Activated CD8-positive, alpha-beta memory T cell treated with anti-CD3 and anti-CD28 coated beads, Interleukin-2, amount 10 ng/mL, durations not matched to agents 7 days and 5 days (primary cell): ENCODE results near the gene TBXAS1. TPM values are rescaled to one million over a fixed set of nuclear protein-coding genes. Genes with fewer than 3 reads are reported as not detected.
A peak's percentile ranks its signal among the peaks of the same experiment; 100 is the strongest.

Experiments used
- ATAC-seq: fragments of 150-1000 bp; cut with Tn5 transposase; one replicate; pipeline ENCODE4 v1.10.0; 2021; ENCODE audit warnings: moderate library complexity
- CTCF ChIA-PET: fragments of 350-600 bp; sonication (Branson Sonifier 250); formaldehyde crosslinking; loops from one replicate; lab custom pipeline; 2021; ENCODE audit warnings: antibody characterized with exemption; lab: Charles Lee
- DNase-seq: peaks from one replicate; pipeline ENCODE4 v3.0.0-alpha.2; 2020
- H3K27ac Mint-ChIP-seq: one replicate; pipeline ENCODE4 v1.8.0; 2021; ENCODE audit warnings: mild to moderate bottlenecking, mixed read lengths
- H3K27me3 Mint-ChIP-seq: one replicate; pipeline ENCODE4 v1.8.0; 2021; ENCODE audit warnings: mixed read lengths
- H3K36me3 Mint-ChIP-seq: one replicate; pipeline ENCODE4 v1.8.0; 2021; ENCODE audit warnings: mild to moderate bottlenecking, mixed read lengths
- H3K4me1 Mint-ChIP-seq: one replicate; pipeline ENCODE4 v1.8.0; 2021; ENCODE audit warnings: mixed read lengths
- H3K4me3 Mint-ChIP-seq: one replicate; pipeline ENCODE4 v1.8.0; 2021; ENCODE audit warnings: mild to moderate bottlenecking, moderate library complexity, mixed read lengths
- H3K9me3 Mint-ChIP-seq: one replicate; pipeline ENCODE4 v1.8.0; 2022; ENCODE audit warnings: low read depth, mixed read lengths
- total RNA-seq, 2 experiments: library from RNA; stranded (reverse); gene quantifications; one replicate each; pipeline ENCODE4 v1.2.3, GENCODE V29; 2021

Gene TBXAS1
- total RNA-seq: 1 to 10 TPM; 1.7 to 3.9 TPM

DNA sequence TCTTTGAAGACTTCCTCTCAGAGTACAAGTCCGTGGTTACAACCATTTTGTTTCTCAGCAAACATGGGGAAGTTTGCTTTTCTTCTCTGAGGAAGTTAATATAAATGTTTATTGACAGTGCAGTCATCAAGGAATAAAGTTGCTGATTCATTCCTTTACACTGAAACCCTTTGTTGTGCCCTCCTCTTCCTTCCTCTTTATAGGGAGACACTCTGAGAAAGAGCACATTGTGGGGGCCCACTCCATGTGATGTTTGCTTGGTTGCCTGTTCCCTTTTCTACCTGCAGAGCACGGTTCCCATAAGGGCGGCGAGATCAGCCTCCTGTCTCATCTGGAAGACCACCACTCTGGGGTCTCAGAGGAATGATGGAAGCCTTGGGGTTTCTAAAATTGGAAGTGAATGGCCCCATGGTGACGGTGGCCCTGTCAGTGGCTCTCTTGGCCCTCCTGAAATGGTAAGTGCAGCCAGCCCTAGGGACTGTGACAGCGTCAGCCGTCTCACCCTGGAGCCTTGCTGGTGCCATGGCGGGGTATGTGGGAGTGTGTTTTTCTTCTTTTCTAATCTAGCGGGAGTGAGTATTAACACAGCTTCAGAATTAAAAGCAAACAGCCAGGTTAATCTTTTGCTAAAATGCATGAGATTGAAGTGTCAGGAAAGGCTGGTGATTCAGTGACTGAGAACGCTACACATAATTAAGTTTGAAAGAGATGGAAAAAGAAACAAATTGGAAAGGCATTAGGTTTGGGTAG lies at the start of gene TBXAS1:
Gene TBXAS1, plus strand, starts transcription at position 240 of the 750 bp plus-strand sequence. Its CDS starts 127 bp downstream, at position 367.
- Mint-ChIP-seq H3K9me3 (peaks cover 4% of the 10 kb centered on the region), H3K36me3 (peaks cover 9% of the 10 kb centered on the region), H3K27ac (peak within 1 kb of the TSS; percentile 66), H3K4me1 (peaks cover 21% of the 10 kb centered on the region), H3K4me3 (peak within 1 kb of the TSS; percentile 40), H3K27me3 (peaks cover 24% of the 10 kb centered on the region)
- DNase-seq (no peak), ATAC-seq (peak; percentile 42)
- CTCF ChIA-PET: no interaction called here

DNA sequence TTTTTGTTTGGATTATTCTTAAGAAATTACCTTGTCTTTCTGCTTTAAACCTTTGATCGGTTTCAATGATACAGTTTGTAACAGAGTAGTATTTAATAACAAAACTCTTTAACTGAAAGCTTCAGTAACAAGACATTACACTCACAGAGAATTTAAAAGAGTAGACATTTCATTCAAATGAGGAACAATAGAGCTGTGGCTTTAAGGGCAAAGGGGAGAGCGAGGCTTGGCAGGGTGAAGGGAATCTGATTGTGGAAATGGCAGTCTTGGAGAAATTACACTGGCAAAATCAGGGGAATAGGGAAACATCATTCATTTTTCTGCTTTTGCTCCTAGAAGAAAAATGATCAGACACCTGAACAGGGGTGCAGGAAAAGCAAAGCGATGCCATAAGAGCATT lies 46.1 kb upstream of the TBXAS1 start:
- H3K27me3 Mint-ChIP-seq: peaks cover 31% of the 10 kb centered on the region
- H3K9me3 Mint-ChIP-seq: no peaks in the 10 kb centered on the region
- no peak overlapping the region for H3K4me3 Mint-ChIP-seq
- CTCF ChIA-PET: interaction anchor here (1.0 kb wide), 1 partner anchor 219 kb away, joined by 3 read pairs; no protein-coding TSS in a partner anchor
- no peak overlapping the region for H3K27ac Mint-ChIP-seq
- H3K36me3 Mint-ChIP-seq: peaks cover 2% of the 10 kb centered on the region
- ATAC-seq: no peak
- DNase-seq: no peak
- peaks cover 8% of the 10 kb centered on the region for H3K4me1 Mint-ChIP-seq

DNA sequence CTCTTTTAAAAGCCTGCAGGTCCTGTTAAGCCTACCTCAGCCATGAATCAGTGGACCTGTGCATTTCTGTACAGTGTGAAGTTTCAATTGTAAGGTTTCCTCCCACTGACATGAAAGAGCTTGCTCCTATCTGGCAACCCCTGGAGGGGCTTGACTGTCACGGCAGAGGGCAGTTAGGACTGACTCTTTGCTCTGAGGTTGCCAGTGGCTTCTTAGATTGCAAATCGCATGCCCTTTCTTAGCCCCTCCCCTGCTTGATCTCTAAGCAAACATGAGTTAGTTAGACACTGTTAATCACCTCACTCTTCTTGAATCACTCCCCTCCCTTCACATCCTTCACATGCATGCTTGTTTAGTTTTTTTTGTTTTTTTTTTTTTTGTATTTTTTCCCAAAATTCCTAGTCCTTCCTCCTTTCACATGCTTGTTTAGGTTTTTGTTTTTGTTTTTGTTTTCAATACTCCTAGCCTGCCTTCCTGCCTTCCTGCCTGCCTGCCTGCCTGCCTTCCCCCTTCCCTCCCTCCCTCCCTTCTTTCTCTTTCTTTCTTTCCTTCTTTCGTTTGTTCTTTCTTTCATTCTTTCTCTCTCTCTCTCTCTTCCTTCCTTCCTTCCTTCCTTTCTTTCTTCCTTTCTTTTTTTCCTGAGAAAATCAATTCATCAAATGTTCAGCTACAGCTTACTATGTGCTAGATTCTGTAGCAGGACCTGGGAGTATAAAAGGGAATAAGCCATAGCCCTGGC lies 45.2 kb upstream of the TBXAS1 start:
- H3K4me3 Mint-ChIP-seq: no peak overlapping the region
- H3K9me3 Mint-ChIP-seq: no peaks in the 10 kb centered on the region
- H3K36me3 Mint-ChIP-seq: no peaks in the 10 kb centered on the region
- CTCF ChIA-PET: interaction anchor here (1.0 to 1.2 kb wide), 2 partner anchors 182 to 219 kb away, joined by 3 read pairs; no protein-coding TSS in a partner anchor
- DNase-seq (no peak), ATAC-seq (no peak)
- peaks cover 3% of the 10 kb centered on the region for H3K4me1 Mint-ChIP-seq
- no peak overlapping the region for H3K27ac Mint-ChIP-seq
- peaks cover 28% of the 10 kb centered on the region for H3K27me3 Mint-ChIP-seq

DNA sequence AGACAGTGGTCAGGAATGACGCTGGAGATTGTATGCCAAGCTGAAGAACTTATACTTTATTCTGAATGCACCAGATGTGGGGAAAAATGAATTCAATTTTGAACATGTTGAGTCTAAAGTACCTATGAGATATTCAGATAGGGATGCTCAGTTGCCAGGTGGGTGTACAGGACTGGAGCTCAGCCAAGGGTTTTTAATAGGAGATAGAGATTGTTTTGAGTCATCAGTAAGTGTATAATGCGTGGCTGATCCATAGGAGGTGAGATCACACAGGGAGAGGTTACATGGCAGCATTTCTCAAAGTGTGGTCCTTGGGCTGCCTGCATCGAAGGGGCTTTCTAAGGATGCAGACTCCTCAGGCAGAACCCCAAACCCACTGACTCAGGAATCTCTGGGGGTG lies 44.4 kb upstream of the TBXAS1 start:
- H3K4me3 Mint-ChIP-seq: no peak overlapping the region
- no peak for ATAC-seq
- no peaks in the 10 kb centered on the region for H3K36me3 Mint-ChIP-seq
- no peaks in the 10 kb centered on the region for H3K4me1 Mint-ChIP-seq
- no peak for DNase-seq
- CTCF ChIA-PET: interaction anchor here (0.7 to 1.2 kb wide), 2 partner anchors 139 to 183 kb away, joined by 3 read pairs; no protein-coding TSS in a partner anchor
- H3K9me3 Mint-ChIP-seq: no peaks in the 10 kb centered on the region
- peaks cover 20% of the 10 kb centered on the region for H3K27me3 Mint-ChIP-seq
- no peak overlapping the region for H3K27ac Mint-ChIP-seq

DNA sequence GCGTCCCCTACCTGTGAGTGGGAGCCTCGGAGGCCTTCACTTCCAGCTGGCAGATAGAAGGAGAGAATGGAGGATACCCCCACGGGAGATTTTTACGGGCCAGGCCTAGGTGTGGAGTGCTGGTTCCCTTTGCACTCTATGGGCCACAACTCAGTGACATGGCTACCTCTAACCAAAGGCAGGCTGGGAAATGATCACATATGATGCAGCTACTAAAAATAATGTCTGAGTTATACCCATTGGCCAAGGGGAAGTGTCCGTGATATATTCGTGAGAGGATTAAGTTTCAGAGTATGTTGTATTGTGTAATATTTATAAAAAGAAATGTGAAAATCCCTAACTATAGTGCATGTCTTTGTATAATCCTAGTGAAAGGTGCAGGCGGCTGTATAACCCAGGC lies 37.7 kb upstream of the TBXAS1 start:
- CTCF ChIA-PET: interaction anchor here (1.0 kb wide), 1 partner anchor 141 kb away, joined by 3 read pairs; no protein-coding TSS in a partner anchor
- Mint-ChIP-seq H3K9me3 (peaks cover 3% of the 10 kb centered on the region), H3K4me1 (no peaks in the 10 kb centered on the region), H3K36me3 (peaks cover 3% of the 10 kb centered on the region), H3K27me3 (peaks cover 8% of the 10 kb centered on the region), H3K4me3 (no peak overlapping the region), H3K27ac (no peak overlapping the region)
- DNase-seq (no peak), ATAC-seq (no peak)

DNA sequence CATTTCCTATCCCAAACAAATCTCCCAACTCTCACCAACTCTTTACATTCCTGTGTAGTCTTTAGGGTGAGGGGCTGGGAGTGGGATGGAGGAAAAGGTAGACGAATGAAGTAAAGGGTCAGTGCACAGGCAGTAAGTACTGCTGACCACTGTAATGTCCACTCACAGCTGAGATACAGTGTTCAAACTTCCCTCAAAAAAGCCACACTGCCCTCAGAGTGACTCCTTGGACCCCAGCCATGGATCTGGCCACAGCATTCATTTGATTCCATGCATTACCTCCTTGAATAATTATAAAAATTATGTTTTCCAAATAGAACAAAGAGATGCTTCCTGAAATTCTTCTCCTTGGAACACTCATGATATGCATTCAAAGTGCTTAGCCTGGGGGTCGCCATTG lies 31.5 kb upstream of the TBXAS1 start:
- Mint-ChIP-seq H3K9me3 (peaks cover 4% of the 10 kb centered on the region), H3K4me1 (peaks cover 5% of the 10 kb centered on the region), H3K4me3 (no peak overlapping the region), H3K27me3 (peaks cover 8% of the 10 kb centered on the region), H3K36me3 (peaks cover 4% of the 10 kb centered on the region), H3K27ac (no peak overlapping the region)
- ATAC-seq: no peak
- CTCF ChIA-PET: no interaction called here
- no peak for DNase-seq

DNA sequence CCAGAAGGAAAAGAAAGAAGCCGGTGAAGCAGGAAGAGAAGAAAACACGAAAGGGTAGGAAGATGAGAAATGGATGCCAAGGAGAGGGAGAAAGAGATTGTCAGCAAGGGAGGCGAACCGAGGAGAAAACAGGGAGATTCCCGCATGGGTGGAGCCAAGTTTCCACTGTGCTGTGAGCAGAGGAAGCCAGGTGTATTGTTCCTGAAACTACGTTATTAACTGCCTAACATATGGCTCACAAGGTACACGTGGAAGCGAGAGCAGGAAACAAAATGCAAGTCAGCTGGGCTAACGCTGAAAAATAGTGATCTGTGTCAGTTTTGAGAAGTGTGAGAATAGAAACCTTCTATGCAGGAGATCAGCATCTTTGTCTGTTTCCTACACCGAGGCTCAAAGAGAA lies 30.8 kb upstream of the TBXAS1 start:
- Mint-ChIP-seq H3K4me3 (no peak overlapping the region), H3K36me3 (peaks cover 6% of the 10 kb centered on the region), H3K4me1 (peaks cover 5% of the 10 kb centered on the region), H3K27me3 (peaks cover 10% of the 10 kb centered on the region), H3K27ac (no peak overlapping the region), H3K9me3 (peaks cover 10% of the 10 kb centered on the region)
- CTCF ChIA-PET: no interaction called here
- DNase-seq: no peak
- ATAC-seq: no peak

DNA sequence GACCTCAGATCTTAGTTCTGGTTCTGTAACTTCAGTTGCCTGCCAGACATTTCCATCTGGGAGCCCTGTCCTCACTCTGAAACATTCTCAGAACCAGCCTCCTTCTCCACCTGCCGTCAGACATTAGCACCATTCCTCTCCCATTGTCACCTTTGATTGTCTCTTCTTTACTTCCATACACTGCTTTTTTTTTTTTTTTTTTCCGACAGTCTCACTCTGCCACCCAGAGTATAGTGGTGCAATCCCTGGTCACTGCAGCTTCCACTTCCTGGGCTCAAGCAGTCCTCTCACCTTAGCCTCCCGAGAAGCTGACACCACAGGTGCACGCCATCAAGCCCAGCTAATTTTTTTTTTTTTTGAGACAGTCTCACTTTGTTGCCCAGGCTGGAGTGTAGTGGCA lies 30.2 kb upstream of the TBXAS1 start:
- Mint-ChIP-seq H3K36me3 (peaks cover 6% of the 10 kb centered on the region), H3K9me3 (peaks cover 10% of the 10 kb centered on the region), H3K27ac (no peak overlapping the region), H3K4me1 (peaks cover 5% of the 10 kb centered on the region), H3K4me3 (no peak overlapping the region), H3K27me3 (peaks cover 10% of the 10 kb centered on the region)
- CTCF ChIA-PET: no interaction called here
- DNase-seq: no peak
- ATAC-seq: no peak

DNA sequence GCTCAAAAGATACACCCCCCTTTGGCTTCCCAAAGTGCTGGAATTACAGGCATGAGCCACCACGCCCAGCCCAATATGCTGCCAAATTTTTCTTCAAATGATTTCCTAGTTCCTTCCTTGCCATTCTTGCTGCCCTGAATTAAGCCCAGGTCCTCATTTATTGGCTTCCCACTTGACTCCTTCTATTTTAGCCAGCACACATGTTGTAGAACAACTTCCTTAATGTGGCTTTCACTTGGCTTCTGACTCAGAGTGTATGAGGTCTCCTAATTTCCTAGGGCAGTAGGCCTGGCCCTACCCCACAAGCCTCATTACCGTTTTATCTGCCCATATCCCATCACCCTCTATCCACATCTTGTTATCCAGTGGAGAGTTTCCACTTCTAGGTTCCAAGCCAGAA lies 29.5 kb upstream of the TBXAS1 start:
- CTCF ChIA-PET: no interaction called here
- H3K9me3 Mint-ChIP-seq: peaks cover 10% of the 10 kb centered on the region
- ATAC-seq (no peak), DNase-seq (no peak)
- H3K27me3 Mint-ChIP-seq: peaks cover 10% of the 10 kb centered on the region
- H3K4me1 Mint-ChIP-seq: peaks cover 5% of the 10 kb centered on the region
- peaks cover 6% of the 10 kb centered on the region for H3K36me3 Mint-ChIP-seq
- H3K4me3 Mint-ChIP-seq: no peak overlapping the region
- no peak overlapping the region for H3K27ac Mint-ChIP-seq

DNA sequence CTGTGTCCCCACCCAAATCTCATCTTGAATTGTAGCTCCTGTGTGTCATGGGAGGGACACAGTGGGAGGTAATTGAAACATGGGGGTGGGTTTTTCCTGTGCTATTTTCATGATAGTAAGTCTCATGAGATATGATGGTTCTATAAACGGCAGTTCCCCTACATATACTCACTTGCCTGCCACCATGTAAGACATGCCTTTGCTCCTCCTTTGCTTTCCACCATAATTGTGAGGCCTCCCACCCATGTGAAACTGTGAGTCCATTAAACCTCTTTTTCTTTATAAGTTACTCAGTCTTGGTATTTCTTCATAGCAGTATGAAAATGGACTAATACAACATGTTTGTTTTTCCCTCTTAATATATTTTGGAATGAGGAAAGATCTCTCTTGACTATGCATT lies 24.5 kb upstream of the TBXAS1 start:
- H3K27me3 Mint-ChIP-seq: peaks cover 7% of the 10 kb centered on the region
- ATAC-seq (no peak), DNase-seq (no peak)
- CTCF ChIA-PET: no interaction called here
- H3K4me1 Mint-ChIP-seq: peaks cover 4% of the 10 kb centered on the region
- peaks cover 4% of the 10 kb centered on the region for H3K36me3 Mint-ChIP-seq
- no peak overlapping the region for H3K4me3 Mint-ChIP-seq
- peaks cover 10% of the 10 kb centered on the region for H3K9me3 Mint-ChIP-seq
- no peak overlapping the region for H3K27ac Mint-ChIP-seq

DNA sequence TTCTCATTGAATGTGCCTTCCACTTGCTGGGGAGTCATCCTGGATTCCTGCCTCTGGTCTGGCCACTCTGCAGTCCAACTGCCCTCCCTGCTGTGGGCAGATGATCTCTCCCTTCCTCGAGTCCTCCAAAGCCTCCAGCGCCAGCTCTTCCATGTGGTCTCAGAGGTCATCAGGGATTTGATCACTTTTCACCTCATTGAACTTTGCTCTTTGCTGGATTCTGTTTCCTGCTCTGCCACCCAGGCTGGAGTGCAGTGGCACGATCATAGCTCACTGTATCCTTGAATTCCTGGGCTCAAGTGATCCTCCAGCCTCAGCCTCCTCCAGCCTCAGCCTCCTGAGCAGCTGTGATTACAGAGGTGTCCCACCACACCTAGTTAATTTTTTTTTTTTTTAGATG lies 22.1 kb upstream of the TBXAS1 start:
- peaks cover 10% of the 10 kb centered on the region for H3K9me3 Mint-ChIP-seq
- H3K4me1 Mint-ChIP-seq: peaks cover 7% of the 10 kb centered on the region
- H3K4me3 Mint-ChIP-seq: no peak overlapping the region
- no peak for ATAC-seq
- peaks cover 4% of the 10 kb centered on the region for H3K36me3 Mint-ChIP-seq
- DNase-seq: no peak
- no peak overlapping the region for H3K27ac Mint-ChIP-seq
- H3K27me3 Mint-ChIP-seq: peaks cover 9% of the 10 kb centered on the region
- CTCF ChIA-PET: no interaction called here

DNA sequence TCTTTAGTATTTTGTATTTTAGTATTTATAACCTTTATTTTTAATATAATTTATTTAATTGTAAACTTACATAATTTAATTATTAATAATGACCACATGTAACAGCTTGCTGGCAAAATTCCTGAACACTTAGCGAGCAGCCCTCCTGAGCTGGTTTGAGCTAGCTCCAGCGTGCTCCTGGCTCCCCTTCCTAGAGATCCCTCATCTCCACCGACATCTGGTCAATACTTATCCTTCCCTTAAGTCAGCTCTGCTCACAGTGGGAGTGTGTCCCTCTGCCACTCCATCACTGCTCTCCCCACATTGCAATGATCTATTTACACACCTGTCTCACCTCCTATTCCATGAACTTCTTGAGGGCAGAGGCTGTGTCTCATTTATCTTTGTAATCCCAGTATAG lies 20.6 kb upstream of the TBXAS1 start:
- CTCF ChIA-PET: interaction anchor here (1.2 to 1.5 kb wide), 2 partner anchors 16 to 24 kb away, joined by 3 to 4 read pairs; no protein-coding TSS in a partner anchor
- Mint-ChIP-seq H3K36me3 (no peaks in the 10 kb centered on the region), H3K9me3 (peaks cover 3% of the 10 kb centered on the region), H3K4me1 (peaks cover 10% of the 10 kb centered on the region), H3K4me3 (no peak overlapping the region), H3K27me3 (peaks cover 7% of the 10 kb centered on the region), H3K27ac (no peak overlapping the region)
- ATAC-seq (no peak), DNase-seq (no peak)

DNA sequence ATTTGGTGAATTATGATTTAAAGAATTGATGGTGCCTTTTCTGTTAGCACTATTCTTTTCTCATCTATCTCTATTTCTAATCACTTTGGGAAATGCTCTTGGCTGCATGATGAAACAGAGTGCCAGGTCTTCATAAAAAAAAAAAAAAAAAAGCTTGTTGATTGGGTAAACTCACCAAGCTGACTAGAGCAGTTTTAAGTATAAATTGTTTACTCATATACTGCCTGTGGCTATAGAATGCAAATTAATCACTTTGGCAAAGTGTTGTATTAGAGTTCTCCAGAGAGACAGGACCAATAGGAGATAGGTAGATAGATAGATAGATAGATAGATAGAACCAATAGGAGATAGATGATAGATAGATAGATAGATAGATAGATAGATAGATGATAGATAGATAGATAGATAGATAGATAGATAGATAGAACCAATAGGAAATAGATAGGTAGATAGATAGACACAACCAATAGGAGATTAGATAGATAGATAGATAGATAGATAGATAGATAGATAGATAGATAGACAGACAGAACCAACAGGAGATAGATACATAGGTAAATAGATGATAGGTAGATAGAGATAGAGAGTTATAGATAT lies 20.1 kb upstream of the TBXAS1 start:
- H3K9me3 Mint-ChIP-seq: peaks cover 3% of the 10 kb centered on the region
- CTCF ChIA-PET: interaction anchor here (1.0 to 1.5 kb wide), 3 partner anchors 8 to 24 kb away, joined by 3 to 4 read pairs (median 3); no protein-coding TSS in a partner anchor
- H3K4me1 Mint-ChIP-seq: peaks cover 15% of the 10 kb centered on the region
- peaks cover 7% of the 10 kb centered on the region for H3K27me3 Mint-ChIP-seq
- H3K4me3 Mint-ChIP-seq: no peak overlapping the region
- ATAC-seq (no peak), DNase-seq (no peak)
- H3K27ac Mint-ChIP-seq: no peak overlapping the region
- no peaks in the 10 kb centered on the region for H3K36me3 Mint-ChIP-seq
